ENCODE results near the gene SUB1. TPM values are rescaled to one million over a fixed set of nuclear protein-coding genes. Genes with fewer than 3 reads are reported as not detected.
"Not testable (repeated sequence)": the region's sequence is repeated elsewhere in the genome, so short reads cannot be mapped to it uniquely, and the experiment has no call there.

The SUB1 gene
- total RNA-seq = 119 TPM
- long read RNA-seq, full-length matches to known transcripts = 59 of 63 reads
- long read RNA-seq, partial matches to known transcripts = 0 of 63 reads
- long read RNA-seq, other reads (novel, unspliced or antisense) = 4 of 63 reads

DNA sequence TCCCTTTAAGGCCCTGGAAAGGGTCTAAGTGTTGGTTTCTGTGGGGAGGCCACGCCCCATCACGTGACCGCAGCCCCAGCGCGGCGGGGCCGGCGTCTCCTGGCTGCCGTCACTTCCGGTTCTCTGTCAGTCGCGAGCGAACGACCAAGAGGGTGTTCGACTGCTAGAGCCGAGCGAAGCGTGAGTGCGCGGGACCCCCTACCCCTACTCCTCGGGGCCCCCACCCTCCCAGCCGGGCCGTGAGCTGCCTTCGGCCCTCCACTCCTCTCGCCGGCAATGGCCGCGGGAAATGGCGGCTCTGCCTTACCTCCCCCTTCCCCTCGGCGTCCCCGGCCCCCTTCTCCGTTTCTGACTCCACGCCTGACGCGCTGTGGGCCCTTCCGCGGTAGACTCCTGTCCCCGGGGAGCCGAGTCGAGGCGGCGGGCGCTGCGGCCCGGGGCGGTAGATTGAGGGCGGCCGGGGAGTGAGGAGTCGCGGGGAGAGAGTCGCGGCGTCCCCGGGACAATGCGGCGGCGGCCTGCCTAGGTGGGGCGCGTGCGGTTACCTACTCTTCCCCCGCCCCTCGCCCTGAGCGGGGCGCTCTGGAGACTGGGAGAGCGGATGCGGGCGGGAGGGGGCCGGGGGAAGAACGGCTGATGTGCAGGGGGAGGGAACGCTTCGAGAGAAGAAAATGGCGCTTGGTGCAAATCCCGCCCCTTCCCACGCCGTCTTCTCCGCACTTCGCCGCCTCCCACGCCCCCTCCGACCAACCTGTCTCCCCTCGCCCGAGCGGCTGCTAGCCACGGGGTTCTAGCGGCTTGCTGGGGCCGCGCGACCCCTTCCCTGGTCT, at the start of gene SUB1:
Gene SUB1 (plus strand): TSS at position 112 of the 830 bp plus-strand sequence. CDS start 2,956 bp downstream, outside the sequence.
- H3K9me3 ChIP-seq = no peaks in the 10 kb centered on the region
- intact Hi-C loops (cut with DNase I) = no loop called here
- peak; percentile 96 to 97 for ATAC-seq
- peaks cover 19% of the 10 kb centered on the region for H3K36me3 ChIP-seq
- no peaks in the 10 kb centered on the region for H3K27me3 ChIP-seq (ENCODE audit: low read depth)
- H3K27ac ChIP-seq = peak within 1 kb of the TSS; percentile 100
- H3K4me3 ChIP-seq = peak within 1 kb of the TSS; percentile 90
- TF ChIP-seq, protein P1, sequence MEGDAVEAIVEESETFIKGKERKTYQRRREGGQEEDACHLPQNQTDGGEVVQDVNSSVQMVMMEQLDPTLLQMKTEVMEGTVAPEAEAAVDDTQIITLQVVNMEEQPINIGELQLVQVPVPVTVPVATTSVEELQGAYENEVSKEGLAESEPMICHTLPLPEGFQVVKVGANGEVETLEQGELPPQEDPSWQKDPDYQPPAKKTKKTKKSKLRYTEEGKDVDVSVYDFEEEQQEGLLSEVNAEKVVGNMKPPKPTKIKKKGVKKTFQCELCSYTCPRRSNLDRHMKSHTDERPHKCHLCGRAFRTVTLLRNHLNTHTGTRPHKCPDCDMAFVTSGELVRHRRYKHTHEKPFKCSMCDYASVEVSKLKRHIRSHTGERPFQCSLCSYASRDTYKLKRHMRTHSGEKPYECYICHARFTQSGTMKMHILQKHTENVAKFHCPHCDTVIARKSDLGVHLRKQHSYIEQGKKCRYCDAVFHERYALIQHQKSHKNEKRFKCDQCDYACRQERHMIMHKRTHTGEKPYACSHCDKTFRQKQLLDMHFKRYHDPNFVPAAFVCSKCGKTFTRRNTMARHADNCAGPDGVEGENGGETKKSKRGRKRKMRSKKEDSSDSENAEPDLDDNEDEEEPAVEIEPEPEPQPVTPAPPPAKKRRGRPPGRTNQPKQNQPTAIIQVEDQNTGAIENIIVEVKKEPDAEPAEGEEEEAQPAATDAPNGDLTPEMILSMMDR (IDR thresholded peaks at IDR 0.05) = no peak
- peaks cover 47% of the 10 kb centered on the region for H3K4me1 ChIP-seq
- DNase-seq = peak; percentile 97

- H3K36me3 ChIP-seq = no peaks in the 10 kb centered on the region
- TF ChIP-seq, protein P1 (IDR thresholded peaks at IDR 0.05) = no peak
- no peaks in the 10 kb centered on the region for H3K27me3 ChIP-seq (ENCODE audit: low read depth)
- DNase-seq (no peak), ATAC-seq (no peak)
- H3K4me3 ChIP-seq = no peak overlapping the region
- H3K27ac ChIP-seq = no peak overlapping the region
- peaks cover 11% of the 10 kb centered on the region for H3K4me1 ChIP-seq
- H3K9me3 ChIP-seq = no peaks in the 10 kb centered on the region
- intact Hi-C loops (cut with DNase I) = no loop called here
These were observed 49.1 kb upstream of the SUB1 start for GRCh38 chr5:32536246-32536645.

- intact Hi-C loops (cut with DNase I); H3K4me1 ChIP-seq; ATAC-seq; H3K4me3 ChIP-seq; H3K36me3 ChIP-seq; H3K9me3 ChIP-seq; H3K27ac ChIP-seq; DNase-seq; H3K27me3 ChIP-seq (ENCODE audit: low read depth): not testable (repeated sequence)
These were observed 47.8 kb upstream of the SUB1 start for GRCh38 chr5:32537437-32538029.

DNA sequence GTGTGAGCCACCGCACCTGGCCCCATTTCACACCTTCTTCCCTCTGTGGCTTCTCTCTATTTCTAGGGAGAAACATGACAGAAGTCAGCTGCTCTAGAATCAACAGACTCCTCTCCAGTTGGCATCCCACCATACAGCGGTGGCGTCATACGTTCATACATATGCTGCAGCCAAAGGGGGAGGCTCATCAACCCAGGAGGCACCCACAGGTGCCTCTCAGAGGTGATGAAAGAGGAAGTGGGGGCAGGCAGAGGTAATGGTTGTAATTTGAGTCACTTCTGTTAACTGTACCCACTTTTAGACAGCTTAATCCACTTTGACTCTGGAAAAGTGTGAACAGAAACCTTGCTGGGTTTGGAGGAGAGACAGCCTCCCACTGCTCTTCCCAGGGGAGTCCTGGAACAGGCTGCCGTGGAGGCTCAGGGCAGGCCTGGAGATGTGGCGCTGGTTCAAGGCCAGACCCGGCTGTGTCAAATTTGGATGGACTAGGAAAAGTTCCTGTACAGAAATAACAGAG, 47.3 kb upstream of the SUB1 start:
- no peak for DNase-seq
- no peak for ATAC-seq
- Histone ChIP-seq H3K4me3 (no peak overlapping the region), H3K27me3 (ENCODE audit: low read depth) (no peaks in the 10 kb centered on the region), H3K27ac (no peak overlapping the region), H3K4me1 (no peaks in the 10 kb centered on the region), H3K36me3 (no peaks in the 10 kb centered on the region), H3K9me3 (no peaks in the 10 kb centered on the region)
- TF ChIP-seq, protein P1 (IDR thresholded peaks at IDR 0.05) = no peak
- intact Hi-C loops (cut with DNase I) = no loop called here

- Histone ChIP-seq H3K27me3 (ENCODE audit: low read depth) (no peaks in the 10 kb centered on the region), H3K9me3 (no peaks in the 10 kb centered on the region), H3K36me3 (no peaks in the 10 kb centered on the region), H3K4me1 (no peaks in the 10 kb centered on the region), H3K27ac (no peak overlapping the region), H3K4me3 (no peak overlapping the region)
- no peak for DNase-seq
- TF ChIP-seq, protein P1 (IDR thresholded peaks at IDR 0.05) = no peak
- intact Hi-C loops (cut with DNase I) = no loop called here
- peak in 1 of 2 donors; percentile 63 for ATAC-seq
These were observed 45.1 kb upstream of the SUB1 start for GRCh38 chr5:32539981-32540845.
